ENCODE data around the gene GPR82. TPM values are rescaled to one million over a fixed set of nuclear protein-coding genes. Genes with fewer than 3 reads are reported as not detected.

GPR82 gene
- polyA plus RNA-seq, 3 donors, result 0.08 to 0.19 (median 0.11) TPM

Other genes starting within 250 kb of the GPR82 start
- 1 to 10 TPM; 4.8 to 6.2 (median 5.4) TPM for gene GPR34, start 35.2 kb upstream of the GPR82 start, polyA plus RNA-seq (ENCODE audit: insufficient read length in 3 of 3)
- gene CASK, start 199.4 kb downstream of the GPR82 start, polyA plus RNA-seq (ENCODE audit: insufficient read length in 3 of 3), result 10 to 100 TPM; 53.2 to 56.8 (median 55.7) TPM

All from right renal cortex interstitium (tissue), 3 donors.